Left lung (tissue), 10 donors: ENCODE results near the gene NXPH2. TPM values are rescaled to one million over a fixed set of nuclear protein-coding genes. Genes with fewer than 3 reads are reported as not detected.

Experiments
- ATAC-seq: fragments of 200-7000 bp; cut with Tn5 transposase; one replicate; pipeline ENCODE4 v1.9.1; 2020; ENCODE audit warnings: moderate library complexity
- DNase-seq, 4 donors: peaks; one replicate each; pipeline ENCODE4 v3.0.0-alpha.2; 2013 to 2020
- H3K27ac ChIP-seq, 2 donors: fragments of 200-600 bp; sonication (generic) in 1 of 2; one replicate each; pipeline versions ENCODE4 v1.5.0 to v1.8.0; 2020 to 2021
- H3K27me3 ChIP-seq, 2 donors: fragments of 200-600 bp; sonication (generic) in 1 of 2; one replicate each; pipeline versions ENCODE4 v1.5.0 to v1.8.0; 2020 to 2021
- H3K36me3 ChIP-seq, 2 donors: fragments of 200-600 bp; sonication (generic) in 1 of 2; one replicate each; pipeline versions ENCODE4 v1.5.0 to v1.8.0; 2020 to 2021
- H3K4me1 ChIP-seq, 2 donors: fragments of 200-600 bp; one replicate each; pipeline ENCODE4 v1.8.0; 2021
- H3K4me3 ChIP-seq, 2 donors: fragments of 200-600 bp; sonication (generic) in 1 of 2; one replicate each; pipeline versions ENCODE4 v1.5.0 to v1.8.0; 2020 to 2021; ENCODE audit warnings: mild to moderate bottlenecking in 1 of 2
- H3K9me3 ChIP-seq, 2 donors: fragments of 200-600 bp; sonication (generic) in 1 of 2; one replicate each; pipeline versions ENCODE4 v1.5.0 to v1.8.0; 2020 to 2021
- CTCF ChIP-seq, 2 donors: fragments of 200-600 bp; sonication (generic) in 1 of 2; IDR thresholded peaks; one replicate each; pipeline versions ENCODE4 v1.5.0 to v1.8.0; 2021; ENCODE audit warnings: antibody characterized with exemption in 2 of 2
- intact Hi-C, 2 donors: fragments of 100-400 bp; cut with DNase I; formaldehyde crosslinking; loops; one replicate each; pipeline versions ENCODE4 v1.11.2 to v1.14.2; 2022
- polyA plus RNA-seq, 6 donors: library from polyadenylated mRNA; unstranded; fragments of 120-200 nt; gene quantifications; one replicate each; pipeline ENCODE4 v1.2.1, GENCODE V29; 2013; ENCODE audit not compliant: insufficient read length in 6 of 6
- total RNA-seq, 2 donors: library from RNA; stranded (reverse); fragmentation: NEBNext Ultra II Directional; extraction: Animal tissue kit (Norgen Biotek cat#: 25700); gene quantifications; one replicate each; pipeline ENCODE4 v1.2.1, GENCODE V29; 2021
- donor health status: DM: no; HTN: yes; CAD: no.
- donor health status: DM: no; HTN: no; CAD: no.

NXPH2 gene
- total and polyA plus RNA-seq, 8 donors = 0.58 to 1.3 (median 1.0) TPM; not detected in 2

GRCh38 chr2:138730497-138731030 lies 49.6 kb downstream of the NXPH2 start:
- Histone ChIP-seq H3K4me1 (no peaks in the 10 kb centered on the region), H3K27me3 (no peaks in the 10 kb centered on the region), H3K36me3 (no peaks in the 10 kb centered on the region), H3K9me3 (peaks cover 0 to under 1% of the 10 kb centered on the region in 2 donors), H3K4me3 (no peak overlapping the region), H3K27ac (no peak overlapping the region)
- no peak for ATAC-seq
- TF ChIP-seq CTCF (IDR thresholded peaks at IDR 0.05) = no peak
- no peak for DNase-seq
- intact Hi-C loops = no loop called here

- no peak for TF ChIP-seq CTCF (IDR thresholded peaks at IDR 0.05)
- Histone ChIP-seq H3K36me3 (no peaks in the 10 kb centered on the region), H3K4me1 (no peaks in the 10 kb centered on the region), H3K9me3 (no peaks in the 10 kb centered on the region), H3K27ac (no peak overlapping the region), H3K27me3 (no peaks in the 10 kb centered on the region), H3K4me3 (no peak overlapping the region)
- intact Hi-C loops = no loop called here
- DNase-seq = no peak
- ATAC-seq = no peak
Observed at GRCh38 chr2:138727956-138728355, 52.2 kb downstream of the NXPH2 start.

- no peak for DNase-seq
- no peaks in the 10 kb centered on the region for H3K27me3 ChIP-seq
- intact Hi-C loops = no loop called here
- no peak for ATAC-seq
- no peaks in the 10 kb centered on the region for H3K36me3 ChIP-seq
- no peak overlapping the region for H3K4me3 ChIP-seq
- no peaks in the 10 kb centered on the region for H3K9me3 ChIP-seq
- TF ChIP-seq CTCF (IDR thresholded peaks at IDR 0.05) = no peak
- no peak overlapping the region for H3K27ac ChIP-seq
- no peaks in the 10 kb centered on the region for H3K4me1 ChIP-seq
Observed at GRCh38 chr2:138726681-138727080, 53.5 kb downstream of the NXPH2 start.

DNA sequence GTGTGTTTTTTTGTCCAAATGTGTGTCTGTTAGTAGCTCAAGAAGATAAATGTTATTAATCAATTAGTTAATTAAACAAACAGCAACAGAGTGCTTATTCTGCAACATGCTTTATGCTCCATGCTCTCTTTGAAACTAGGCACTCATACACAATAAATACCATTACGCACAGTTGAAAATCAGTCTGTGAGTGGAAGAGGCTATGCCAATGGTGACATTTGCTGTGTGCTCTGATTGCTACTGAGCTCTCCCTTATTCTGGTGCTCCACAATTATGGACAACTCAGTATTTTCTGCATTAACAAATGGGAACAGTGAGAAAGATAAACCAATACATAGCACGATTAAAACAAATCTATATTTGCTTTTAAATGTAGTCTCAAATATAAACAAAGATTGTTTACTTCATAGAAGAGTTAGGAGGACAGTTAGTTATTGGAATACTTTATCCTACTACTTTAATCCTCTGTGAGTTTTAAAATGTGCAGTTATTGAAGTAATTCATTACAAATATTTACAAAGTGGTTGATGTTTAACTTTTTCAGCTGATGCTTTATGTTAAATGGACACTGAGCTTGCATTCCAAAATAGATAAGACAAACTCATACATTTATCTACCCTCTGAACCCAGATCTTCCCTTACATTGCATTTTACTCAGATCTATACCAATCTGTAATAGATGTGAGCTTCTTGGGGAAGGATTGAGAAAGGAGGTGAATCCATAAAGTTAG lies 55.3 kb downstream of the NXPH2 start:
- no peak for TF ChIP-seq CTCF (IDR thresholded peaks at IDR 0.05)
- Histone ChIP-seq H3K27ac (no peak overlapping the region), H3K4me3 (no peak overlapping the region), H3K9me3 (no peaks in the 10 kb centered on the region), H3K4me1 (no peaks in the 10 kb centered on the region), H3K36me3 (no peaks in the 10 kb centered on the region), H3K27me3 (no peaks in the 10 kb centered on the region)
- no peak for DNase-seq
- intact Hi-C loops = no loop called here
- no peak for ATAC-seq

- intact Hi-C loops = no loop called here
- H3K27ac ChIP-seq = no peak overlapping the region
- DNase-seq = no peak
- H3K9me3 ChIP-seq = no peaks in the 10 kb centered on the region
- no peak for TF ChIP-seq CTCF (IDR thresholded peaks at IDR 0.05)
- H3K4me3 ChIP-seq = no peak overlapping the region
- H3K27me3 ChIP-seq = no peaks in the 10 kb centered on the region
- H3K4me1 ChIP-seq = no peaks in the 10 kb centered on the region
- no peaks in the 10 kb centered on the region for H3K36me3 ChIP-seq
- no peak for ATAC-seq
Observed at GRCh38 chr2:138724327-138724726, 55.9 kb downstream of the NXPH2 start.
